ENCODE data around the gene ABHD10.

DNA sequence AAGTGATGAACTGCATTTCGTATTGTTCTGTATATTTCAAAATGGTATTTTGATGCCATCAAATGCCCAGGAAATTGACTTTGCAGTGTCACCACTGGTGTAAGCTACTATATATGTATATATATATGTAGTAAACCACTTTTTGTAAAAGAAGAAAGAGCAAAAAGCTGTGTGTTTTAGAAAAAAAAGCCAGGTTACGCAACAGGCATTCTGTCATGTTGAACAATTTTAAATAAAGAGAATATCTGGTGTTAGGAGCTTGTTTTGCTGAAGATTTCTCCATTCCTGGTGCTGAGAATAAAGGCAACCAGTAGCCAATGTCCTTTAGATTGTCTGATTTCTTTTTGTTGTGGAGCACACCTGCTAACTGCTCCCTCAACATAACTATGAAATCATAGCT lies 3.7 kb upstream of the ABHD10 start:
- TF ChIP-seq EZH2 (IDR thresholded peaks at IDR 0.05) (no peak), POLR2AphosphoS5 (IDR thresholded peaks at IDR 0.05; ENCODE audit: borderline replicate concordance, low read depth, low read length) (no peak)

All from SK-N-MC (cell line).